LNCaP clone FGC (cell line): ENCODE results near the gene CHCHD6.

Source experiments
- DNase-seq: peaks from one replicate; pipeline ENCODE4 v3.0.0-alpha.2; 2011; ENCODE audit warnings: low read depth
- H3K4me3 ChIP-seq: 2 replicates; pipeline ENCODE4 v1.5.1; 2011; ENCODE audit warnings: mild to moderate bottlenecking, low read depth, low read length, control low read depth
- CTCF ChIP-seq: IDR thresholded peaks from 2 replicates; pipeline ENCODE4 v1.5.1; 2012; ENCODE audit warnings: mild to moderate bottlenecking; ENCODE audit not compliant: control insufficient read depth, insufficient read depth; ENCODE audit errors: extremely low read depth

Gene CHCHD6

GRCh38 chr3:126960604-126960995, 256.6 kb downstream of the CHCHD6 start:
- H3K4me3 ChIP-seq: no peak overlapping the region
- TF ChIP-seq CTCF: no peak
- DNase-seq: no peak

GRCh38 chr3:126961191-126961790, 257.3 kb downstream of the CHCHD6 start:
- no peak for DNase-seq

GRCh38 chr3:126961791-126962461, 257.9 kb downstream of the CHCHD6 start:
- no peak for TF ChIP-seq CTCF
- no peak for DNase-seq
- H3K4me3 ChIP-seq: no peak overlapping the region

More at GRCh38 chr3:126961191-126961790, 257.3 kb downstream of the CHCHD6 start:
- TF ChIP-seq CTCF: no peak
- no peak overlapping the region for H3K4me3 ChIP-seq

- no peak overlapping the region for H3K4me3 ChIP-seq
- DNase-seq: no peak
- TF ChIP-seq CTCF: no peak
These were observed 258.7 kb downstream of the CHCHD6 start for GRCh38 chr3:126962756-126963155.

- TF ChIP-seq CTCF: no peak
- no peak for DNase-seq
- no peak overlapping the region for H3K4me3 ChIP-seq
These were observed 259.5 kb downstream of the CHCHD6 start for GRCh38 chr3:126963261-126964190.

- no peak for TF ChIP-seq CTCF
- DNase-seq: no peak
- H3K4me3 ChIP-seq: no peak overlapping the region
These were observed 260.2 kb downstream of the CHCHD6 start for GRCh38 chr3:126964261-126964660.
